D721Med (cell line): ENCODE data around the gene XKRX.

ENCODE experiments used
- DNase-seq: peaks from one replicate; pipeline ENCODE4 v3.0.0; 2011; ENCODE audit warnings: low spot score; ENCODE audit not compliant: insufficient read length
- FAIRE-seq: peaks from 2 replicates; lab custom pipeline; 2011; peaks lifted over from hg19 to GRCh38; lab: Jason Lieb, UNC
- TF ChIP-seq, protein P1 (sequence below): IDR thresholded peaks from 2 replicates; pipeline ENCODE4 v1.5.1; 2012; ENCODE audit warnings: mild to moderate bottlenecking, control low read depth; ENCODE audit not compliant: insufficient read depth; ENCODE audit errors: missing control alignments

Gene XKRX

DNA sequence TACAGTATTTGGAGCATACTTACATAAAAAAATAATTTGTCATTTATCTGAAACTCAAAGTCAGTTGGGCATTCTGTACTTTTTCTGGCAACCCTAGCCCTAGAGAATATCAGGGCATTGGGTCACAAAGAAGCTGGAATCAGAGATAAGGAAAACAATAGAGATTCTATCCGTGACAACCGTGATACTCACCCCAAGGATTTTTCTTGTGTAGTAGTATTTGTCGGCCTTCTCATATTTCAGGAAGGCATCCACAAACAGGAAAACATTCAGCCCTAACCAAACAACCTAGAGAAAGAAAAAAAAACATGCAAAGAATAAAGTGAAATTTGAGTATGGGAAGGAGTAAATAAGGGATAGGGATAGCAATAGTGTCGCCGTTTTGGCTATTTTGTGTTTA is 58.2 kb downstream of the XKRX start:
- DNase-seq: no peak
- FAIRE-seq: no peak
- TF ChIP-seq, protein P1, sequence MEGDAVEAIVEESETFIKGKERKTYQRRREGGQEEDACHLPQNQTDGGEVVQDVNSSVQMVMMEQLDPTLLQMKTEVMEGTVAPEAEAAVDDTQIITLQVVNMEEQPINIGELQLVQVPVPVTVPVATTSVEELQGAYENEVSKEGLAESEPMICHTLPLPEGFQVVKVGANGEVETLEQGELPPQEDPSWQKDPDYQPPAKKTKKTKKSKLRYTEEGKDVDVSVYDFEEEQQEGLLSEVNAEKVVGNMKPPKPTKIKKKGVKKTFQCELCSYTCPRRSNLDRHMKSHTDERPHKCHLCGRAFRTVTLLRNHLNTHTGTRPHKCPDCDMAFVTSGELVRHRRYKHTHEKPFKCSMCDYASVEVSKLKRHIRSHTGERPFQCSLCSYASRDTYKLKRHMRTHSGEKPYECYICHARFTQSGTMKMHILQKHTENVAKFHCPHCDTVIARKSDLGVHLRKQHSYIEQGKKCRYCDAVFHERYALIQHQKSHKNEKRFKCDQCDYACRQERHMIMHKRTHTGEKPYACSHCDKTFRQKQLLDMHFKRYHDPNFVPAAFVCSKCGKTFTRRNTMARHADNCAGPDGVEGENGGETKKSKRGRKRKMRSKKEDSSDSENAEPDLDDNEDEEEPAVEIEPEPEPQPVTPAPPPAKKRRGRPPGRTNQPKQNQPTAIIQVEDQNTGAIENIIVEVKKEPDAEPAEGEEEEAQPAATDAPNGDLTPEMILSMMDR: no peak

DNA sequence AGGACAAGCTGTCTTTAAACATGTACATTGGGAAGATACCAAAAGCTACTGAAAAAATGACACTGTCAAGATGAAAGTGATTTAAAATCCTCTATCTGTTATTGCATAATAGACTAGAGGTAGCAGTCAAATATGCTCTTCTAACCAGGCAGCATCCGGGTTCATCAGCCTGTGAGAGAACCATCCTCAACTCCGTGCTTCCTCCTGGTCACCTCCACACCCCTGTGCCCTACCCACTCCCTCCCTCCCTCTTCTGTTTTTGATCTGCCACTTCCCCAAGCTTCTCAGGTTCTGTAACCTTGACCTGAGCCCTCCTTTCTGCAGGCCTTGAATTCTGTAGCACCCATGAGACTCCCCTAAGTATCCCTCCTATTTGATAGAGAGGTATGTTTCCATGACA is 60.4 kb downstream of the XKRX start:
- DNase-seq (no peak), FAIRE-seq (no peak)
- TF ChIP-seq, protein P1: no peak

DNA sequence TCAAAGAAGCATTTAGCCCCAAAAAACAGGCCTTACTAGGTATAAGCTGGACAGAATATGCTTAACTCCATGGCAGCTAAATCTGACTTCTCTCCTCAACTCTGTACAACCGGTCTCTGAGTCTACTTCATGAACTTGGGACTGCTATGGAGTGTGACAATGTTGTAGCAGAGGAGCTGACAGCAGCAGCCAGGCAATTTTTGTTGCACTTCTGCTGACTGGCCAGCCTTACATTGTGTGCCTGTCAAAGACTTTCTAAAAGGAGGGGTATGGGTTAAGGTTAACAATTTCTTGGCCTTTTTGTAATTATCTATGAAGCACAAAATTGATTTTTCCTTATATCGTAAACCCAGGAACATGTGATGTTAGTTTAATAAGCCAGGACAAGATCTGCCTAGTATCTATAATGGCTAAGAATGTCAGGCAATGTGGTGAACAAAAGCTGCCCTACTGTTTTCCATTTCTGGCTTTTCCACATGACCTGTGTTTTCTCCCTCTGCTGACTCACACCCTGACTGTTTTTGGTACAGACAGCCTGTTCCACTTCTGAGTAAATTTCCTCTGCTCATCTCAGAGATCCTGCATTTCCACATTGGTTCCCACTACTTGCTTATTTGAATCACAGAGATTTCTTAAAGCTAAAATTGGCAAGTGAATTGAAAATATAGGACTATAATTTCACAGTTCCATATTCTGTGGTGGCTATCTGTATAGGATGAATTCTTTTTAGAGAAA is 63.9 kb downstream of the XKRX start:
- DNase-seq (no peak), FAIRE-seq (no peak)
- TF ChIP-seq, protein P1: no peak
